Measurements from ENCODE around the gene LRP10. TPM values are rescaled to one million over a fixed set of nuclear protein-coding genes. Genes with fewer than 3 reads are reported as not detected.
"Not testable (repeated sequence)": the region's sequence is repeated elsewhere in the genome, so short reads cannot be mapped to it uniquely, and the experiment has no call there.

Gene LRP10
- polyA plus RNA-seq, 2 of the 4 experiments (the other 2 are of a cell fraction): 57.2 to 74.3 TPM

- Histone ChIP-seq H3K9me3 (no peaks in the 10 kb centered on the region), H3K4me2 (peak overlapping the region; percentile 59), H3K4me1 (peaks cover 54% of the 10 kb centered on the region), H3K4me3 (no peak overlapping the region), H3K27ac (peak overlapping the region; percentile 66 to 93)
- FAIRE-seq (no peak), DNase-seq (ENCODE audit: low read depth in 1 of 2, low spot score in 1 of 2) (peak; percentile 61 to 81), ATAC-seq (peak; percentile 35 to 41; a peak in 5 of 6 replicates)
- ChIA-PET POLR2A (interaction anchor here (0.7 kb wide), 1 partner anchor 29 kb away, joined by 3 read pairs; no protein-coding TSS in a partner anchor), CTCF (interaction anchor here (0.6 to 11.7 kb wide), 12 partner anchors 26 to 269 kb away, joined by 3 to 259 read pairs (median 3); partner anchors contain the start of gene ABHD4)
- 37% methylated on average over 8 of the region's 8 CpGs for WGBS (ENCODE audit: missing lambda C conversion rate)
- peak; percentile 74 for TF ChIP-seq MAFK (IDR thresholded peaks at IDR 0.05; ENCODE audit: partially characterized antibody)
- no peak for TF ChIP-seq TFCP2L1 (CRISPR knock-in tag; IDR thresholded peaks at IDR 0.05)
Measured at GRCh38 chr14:22824711-22825359, 46.7 kb upstream of the LRP10 start.

- H3K4me1 ChIP-seq: peaks cover 15% of the 10 kb centered on the region
- H3K4me2 ChIP-seq: peak overlapping the region; percentile 52
- peak overlapping the region; percentile 67 for H3K4me3 ChIP-seq
- peak overlapping the region; percentile 81 to 93 for H3K27ac ChIP-seq
- H3K9me3 ChIP-seq; DNase-seq (ENCODE audit: low read depth in 1 of 2, low spot score in 1 of 2); ATAC-seq; FAIRE-seq: not testable (repeated sequence)
- WGBS (ENCODE audit: missing lambda C conversion rate): 77% methylated on average over 12 of the region's 12 CpGs
- CTCF ChIA-PET: interaction anchor here (0.6 to 11.7 kb wide), 5 partner anchors 22 to 272 kb away, joined by 3 to 259 read pairs (median 7); no protein-coding TSS in a partner anchor
- POLR2A ChIA-PET: interaction anchor here (1.3 kb wide), 1 partner anchor 239 kb away, joined by 3 read pairs; no protein-coding TSS in a partner anchor
- TF ChIP-seq EHMT2 (IDR thresholded peaks at IDR 0.05; ENCODE audit: low read depth): 0 out of 2 replicates have a peak, but pooled peaks have one; percentile 61
- 0 out of 2 replicates have a peak, but pooled peaks have one; percentile 8 for TF ChIP-seq HOXB13 (CRISPR knock-in tag; IDR thresholded peaks at IDR 0.05; ENCODE audit: low read depth)
Measured at GRCh38 chr14:22829076-22829660, 42.4 kb upstream of the LRP10 start.

GRCh38 chr14:22829661-22830442 is 41.7 kb upstream of the LRP10 start, which contains the start of gene MRPL52:
TSS of gene MRPL52 (plus strand) at chr14:22829887. CDS start at chr14:22829913, 26 bp downstream.
- peak within 1 kb of the TSS; percentile 67 for H3K4me3 ChIP-seq
- DNase-seq (ENCODE audit: low read depth in 1 of 2, low spot score in 1 of 2): peak; percentile 88 to 90
- POLR2A ChIA-PET: interaction anchor here (0.6 to 1.3 kb wide), 4 partner anchors 19 to 240 kb away, joined by 3 to 6 read pairs (median 4); no protein-coding TSS in a partner anchor
- ATAC-seq: peak; percentile 95 to 98
- peak within 1 kb of the TSS; percentile 80 for H3K4me2 ChIP-seq
- H3K9me3 ChIP-seq: no peaks in the 10 kb centered on the region
- peaks cover 8% of the 10 kb centered on the region for H3K4me1 ChIP-seq
- 2% methylated on average over 39 of the region's 41 CpGs for WGBS (ENCODE audit: missing lambda C conversion rate)
- peak within 1 kb of the TSS; percentile 81 to 93 for H3K27ac ChIP-seq
- CTCF ChIA-PET: interaction anchor here (0.6 to 2.6 kb wide), 11 partner anchors 8 to 274 kb away, joined by 3 to 22 read pairs (median 3); no protein-coding TSS in a partner anchor
- FAIRE-seq: no peak
- TF ChIP-seq RCOR1 (IDR thresholded peaks at IDR 0.05; ENCODE audit: low read depth, low read length) (no peak), KDM5A (IDR thresholded peaks at IDR 0.05) (peak; percentile 94), PHF8 (IDR thresholded peaks at IDR 0.05; ENCODE audit: borderline replicate concordance, low read depth) (peak; percentile 42; the same call in 1 of the 2 replicates), ZNF302 (CRISPR knock-in tag; IDR thresholded peaks at IDR 0.05) (no peak), MAZ (IDR thresholded peaks at IDR 0.05; ENCODE audit: borderline replicate concordance, low read depth, low read length) (no peak), POLR2AphosphoS2 (conservative IDR thresholded peaks at IDR 0.05; ENCODE audit: low read length) (no peak), RFX5 (IDR thresholded peaks at IDR 0.05) (no peak), ZFP36 (IDR thresholded peaks at IDR 0.05; ENCODE audit: borderline replicate concordance, partially characterized antibody) (no peak), HOXB5 (CRISPR knock-in tag; IDR thresholded peaks at IDR 0.05) (no peak), HEYL (CRISPR knock-in tag; IDR thresholded peaks at IDR 0.05) (no peak), CTCF (IDR thresholded peaks at IDR 0.05) (no peak), CBX2 (IDR thresholded peaks at IDR 0.05; ENCODE audit: borderline replicate concordance, low read depth) (no peak), HOXB13 (CRISPR knock-in tag; IDR thresholded peaks at IDR 0.05; ENCODE audit: low read depth) (peak; percentile 4; the same call in 1 of the 2 replicates), GATA3 (IDR thresholded peaks at IDR 0.05; ENCODE audit: borderline replicate concordance) (no peak), HMGXB4 (CRISPR knock-in tag; IDR thresholded peaks at IDR 0.05; ENCODE audit: borderline replicate concordance) (no peak), SREBF2 (IDR thresholded peaks at IDR 0.05) (no peak), PBX3 (IDR thresholded peaks at IDR 0.05) (no peak)

All from A549 (cell line).